NK-92 (cell line): ENCODE measurements around the gene NTRK2.

ENCODE experiments used
- DNase-seq: peaks from one replicate; lab custom pipeline; 2025; ENCODE audit not compliant: unreplicated experiment; lab: John Stamatoyannopoulos, UW

The NTRK2 gene

GRCh38 chr9:84966876-84967830 is 297.6 kb downstream of the NTRK2 start:
- no peak for DNase-seq

DNA sequence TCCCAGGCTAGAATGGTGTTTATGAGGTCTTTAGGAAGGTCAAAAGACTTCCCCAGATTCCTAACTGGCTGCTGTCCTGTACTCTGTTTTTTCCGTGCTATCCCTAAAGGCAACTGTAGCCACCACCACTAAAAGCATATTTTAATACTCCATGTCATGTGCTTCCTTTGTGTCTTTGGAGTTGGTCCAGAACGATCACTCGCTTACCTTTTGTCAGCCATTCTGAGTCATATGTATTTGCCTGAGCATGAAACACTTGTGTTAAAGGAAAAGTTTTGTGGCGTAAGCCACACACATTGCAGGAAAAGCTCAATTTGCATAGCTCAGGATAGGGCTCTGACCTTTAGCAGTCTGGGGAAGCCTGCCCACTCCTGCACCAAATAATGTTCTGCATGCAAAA is 299.6 kb downstream of the NTRK2 start:
- DNase-seq: no peak

GRCh38 chr9:84969736-84970135 is 300.2 kb downstream of the NTRK2 start:
- no peak for DNase-seq

GRCh38 chr9:84970432-84970831 is 300.9 kb downstream of the NTRK2 start:
- DNase-seq: no peak

- no peak for DNase-seq
Observed at GRCh38 chr9:84971571-84971970, 302.0 kb downstream of the NTRK2 start.

GRCh38 chr9:84974258-84974657 is 304.7 kb downstream of the NTRK2 start:
- no peak for DNase-seq

- DNase-seq: no peak
Observed at GRCh38 chr9:84974855-84975254, 305.3 kb downstream of the NTRK2 start.

DNA sequence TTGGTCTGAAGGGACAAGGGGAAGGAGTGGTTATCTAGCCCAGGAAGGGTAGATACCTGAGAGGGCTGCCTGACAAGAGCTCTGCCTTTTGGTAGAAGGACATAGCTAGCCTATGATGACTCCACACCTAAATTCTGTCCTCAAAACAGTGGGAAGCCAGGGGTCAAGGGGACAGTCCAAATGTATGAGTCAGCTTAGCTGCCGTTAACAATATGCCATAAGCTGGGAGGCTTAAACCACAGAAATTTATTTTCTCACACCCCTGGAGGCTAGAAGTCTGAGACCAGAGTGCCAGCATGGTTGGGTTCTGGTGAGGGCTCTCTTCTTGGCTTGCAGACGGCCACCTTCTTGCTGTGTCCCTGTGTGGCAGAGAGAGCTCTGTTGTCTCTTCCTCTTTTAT is 306.4 kb downstream of the NTRK2 start:
- DNase-seq: no peak

DNA sequence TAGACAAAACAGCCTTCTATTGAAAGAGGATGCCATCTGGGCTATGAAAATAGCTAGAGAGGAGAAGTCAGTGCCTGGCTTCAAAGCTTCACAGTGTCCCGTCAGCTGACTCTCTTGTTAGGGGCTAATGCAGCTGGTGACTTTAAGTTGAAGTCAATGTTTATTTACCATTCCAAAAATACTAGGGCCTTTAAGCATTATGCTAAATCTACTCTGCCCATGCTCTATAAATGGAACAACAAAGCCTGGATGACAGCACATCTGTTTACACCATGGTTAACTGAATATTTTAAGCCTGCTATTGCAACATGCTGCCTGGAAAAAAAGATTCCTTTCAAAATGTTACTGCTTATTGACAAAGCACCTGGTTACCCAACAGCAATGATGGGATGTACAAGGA is 309.1 kb downstream of the NTRK2 start:
- no peak for DNase-seq

- no peak for DNase-seq
Observed at GRCh38 chr9:84983749-84984148, 314.2 kb downstream of the NTRK2 start.

DNA sequence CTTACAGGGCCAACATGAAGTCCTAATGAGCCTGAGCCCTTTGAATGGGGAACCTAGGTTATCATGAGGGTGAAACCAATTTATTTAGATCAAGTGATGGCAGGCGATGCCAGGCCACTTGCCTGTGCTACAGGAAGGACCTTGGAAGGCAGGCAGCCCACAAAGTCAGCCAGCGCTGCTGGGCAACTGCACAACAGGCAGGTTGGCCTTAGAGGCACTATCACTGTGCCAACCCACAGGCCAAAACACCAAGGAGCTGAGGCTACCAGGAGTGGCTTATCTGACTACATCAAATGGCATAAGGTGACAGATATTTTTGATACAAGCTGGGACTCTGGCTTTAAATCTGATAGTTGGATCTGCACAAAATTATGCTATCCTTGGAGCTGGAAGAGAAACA is 319.1 kb downstream of the NTRK2 start:
- no peak for DNase-seq

- DNase-seq: no peak
Observed at GRCh38 chr9:84990416-84990815, 320.9 kb downstream of the NTRK2 start.

DNA sequence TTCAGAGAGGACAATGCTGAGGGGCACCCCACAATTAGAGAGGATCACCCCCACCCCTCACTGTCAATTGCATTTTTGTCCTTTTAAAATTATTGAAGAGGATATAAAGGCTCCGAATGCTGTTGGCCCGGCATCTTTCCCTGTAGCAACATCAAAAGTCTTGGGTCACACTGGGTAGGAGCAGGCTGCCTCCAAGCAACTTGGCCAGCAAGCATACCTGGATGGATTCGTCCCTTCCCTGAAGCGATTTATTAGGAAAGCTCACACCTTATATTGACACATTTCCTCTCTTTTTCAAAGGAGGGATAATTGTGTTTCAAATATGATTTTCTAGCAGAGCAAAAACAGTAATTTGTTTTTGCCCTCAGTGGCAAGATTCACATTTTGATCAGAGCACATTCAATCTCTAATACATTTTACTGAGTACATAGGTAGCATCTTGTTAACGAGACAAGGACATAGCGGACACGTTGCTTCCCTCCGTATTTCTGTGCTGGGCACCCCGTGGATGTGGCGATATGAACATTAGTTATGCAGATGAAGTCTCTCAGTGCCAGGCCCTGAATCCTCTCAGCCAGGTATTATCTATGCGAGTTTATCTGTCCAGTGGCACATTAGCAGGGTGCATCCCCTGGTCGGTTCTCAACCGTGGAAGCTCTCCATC is 321.5 kb downstream of the NTRK2 start:
- no peak for DNase-seq

- DNase-seq: no peak
Observed at GRCh38 chr9:84991514-84991870, 322.0 kb downstream of the NTRK2 start.

DNA sequence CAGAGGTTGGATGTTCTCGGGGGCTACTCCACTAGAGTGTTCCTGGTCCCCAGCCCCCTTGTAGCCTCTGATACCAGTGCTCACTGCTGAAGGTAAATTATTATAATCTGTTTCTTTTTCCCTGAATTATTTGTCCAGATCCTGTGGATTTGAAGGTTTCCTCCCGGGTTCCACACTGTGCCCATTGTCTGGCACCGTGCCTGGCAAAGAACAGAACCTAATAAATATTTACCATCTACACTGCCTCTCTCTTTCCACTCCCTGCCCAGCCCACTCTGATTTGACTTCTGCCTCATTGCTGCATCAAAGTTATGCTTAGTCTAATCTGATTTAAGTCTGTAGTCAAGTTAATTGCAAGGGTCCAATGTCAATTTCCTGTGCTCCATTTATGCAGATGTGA is 322.9 kb downstream of the NTRK2 start:
- DNase-seq: no peak

GRCh38 chr9:84993105-84993504 is 323.6 kb downstream of the NTRK2 start:
- no peak for DNase-seq

DNA sequence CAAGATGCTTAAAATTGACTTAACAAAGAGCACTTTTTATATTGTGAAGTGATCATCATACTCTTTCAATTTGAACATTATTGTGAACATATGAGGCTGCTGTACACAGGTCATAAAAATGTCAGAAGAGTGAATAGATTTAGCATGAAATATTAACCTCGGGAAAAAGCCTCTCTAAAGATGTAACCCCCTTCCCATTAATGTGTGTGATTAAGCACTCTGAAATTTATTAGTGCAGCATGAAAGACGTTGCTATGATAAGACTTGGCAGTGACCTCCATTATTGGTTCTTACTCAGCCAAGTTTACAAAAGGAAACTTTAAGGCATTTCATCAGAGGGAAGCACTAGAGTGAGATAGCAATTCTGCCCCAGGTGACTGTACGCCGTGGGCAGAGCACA is 326.5 kb downstream of the NTRK2 start:
- DNase-seq: no peak

- no peak for DNase-seq
Observed at GRCh38 chr9:84996716-84997115, 327.2 kb downstream of the NTRK2 start.

- no peak for DNase-seq
Observed at GRCh38 chr9:84997472-84997871, 327.9 kb downstream of the NTRK2 start.

DNA sequence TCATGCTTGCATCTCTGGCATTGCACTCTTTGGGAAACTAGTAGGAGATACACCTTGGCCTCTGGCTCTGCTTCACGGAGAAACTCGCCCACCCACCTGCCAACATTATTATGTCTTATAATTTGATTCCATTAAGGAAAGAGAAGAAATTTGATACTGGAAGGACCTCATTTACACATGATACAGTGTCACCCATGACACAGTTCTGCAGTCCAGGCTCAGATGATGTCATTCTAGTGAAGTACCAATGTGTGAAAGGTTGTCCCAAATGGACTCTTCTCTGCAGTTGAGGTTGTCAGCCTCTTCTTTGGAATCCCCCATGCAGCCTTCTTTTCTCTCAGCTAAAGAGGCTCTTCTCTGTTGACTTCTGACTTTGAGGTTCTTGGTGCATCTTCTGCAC is 329.1 kb downstream of the NTRK2 start:
- DNase-seq: no peak

DNA sequence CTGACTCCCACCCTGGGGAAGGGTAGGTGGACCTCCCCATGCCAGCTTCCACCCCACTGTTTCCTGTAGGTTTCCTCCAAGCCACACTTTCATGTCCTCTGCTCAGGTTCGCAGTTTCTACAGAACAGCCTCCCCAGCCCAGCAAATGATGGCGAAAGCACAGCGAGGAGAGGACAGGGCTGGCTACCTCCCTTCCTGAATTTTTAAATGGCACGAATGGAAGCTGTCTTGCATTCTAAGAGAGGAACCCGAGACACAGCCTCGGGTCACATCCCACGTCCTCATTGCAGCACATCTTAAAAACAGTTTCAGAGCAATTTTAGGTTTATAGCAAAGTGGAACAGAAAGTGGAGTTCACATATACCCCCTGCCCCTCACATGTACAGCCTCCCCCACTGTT is 330.3 kb downstream of the NTRK2 start:
- no peak for DNase-seq

DNA sequence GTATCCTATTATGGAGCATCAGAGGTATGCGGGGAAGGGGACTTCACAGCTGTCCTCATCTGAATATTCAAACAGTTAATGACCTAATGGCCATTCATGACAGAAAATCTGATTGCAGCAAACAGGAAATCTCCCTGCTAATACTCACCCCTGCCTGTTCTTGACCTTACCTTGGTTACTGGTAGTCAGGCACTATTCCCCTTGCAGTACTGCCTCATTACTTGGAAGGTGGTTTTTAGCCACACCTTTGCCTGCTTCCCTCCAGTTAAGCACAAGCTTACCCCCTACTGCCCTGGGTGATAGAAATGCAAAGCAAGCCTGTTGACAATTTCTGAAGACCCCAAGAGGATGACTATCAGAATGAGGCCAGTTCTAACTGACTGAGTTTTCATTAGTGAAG is 332.4 kb downstream of the NTRK2 start:
- no peak for DNase-seq
